HS-27A (cell line): ENCODE measurements around the gene EPHB1.

Experiments
- DNase-seq: peaks from one replicate; pipeline ENCODE4 v3.0.0-alpha.2; 2012; ENCODE audit warnings: low read depth, missing footprints

EPHB1 gene

DNA sequence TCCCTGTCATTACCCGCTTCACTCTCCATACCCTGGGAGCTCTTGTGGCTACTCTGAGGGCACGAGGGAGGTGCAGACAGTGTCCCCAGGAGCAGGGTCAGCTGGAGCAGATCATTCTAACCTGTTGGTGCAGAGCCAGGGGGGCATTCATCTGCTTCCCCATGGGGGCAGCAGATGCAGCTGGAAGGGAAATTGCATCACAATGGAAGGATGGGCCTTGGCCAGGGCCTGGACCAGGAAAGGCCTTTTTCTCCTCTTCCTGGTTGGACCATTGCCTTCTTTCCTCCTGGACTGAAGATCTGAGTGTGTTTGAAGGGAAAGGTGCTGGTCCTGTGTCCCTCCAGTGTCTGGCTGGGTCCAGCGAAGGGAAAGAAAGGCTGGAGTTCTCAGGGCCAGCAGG, 55.7 kb downstream of the EPHB1 start:
- DNase-seq: no peak

DNA sequence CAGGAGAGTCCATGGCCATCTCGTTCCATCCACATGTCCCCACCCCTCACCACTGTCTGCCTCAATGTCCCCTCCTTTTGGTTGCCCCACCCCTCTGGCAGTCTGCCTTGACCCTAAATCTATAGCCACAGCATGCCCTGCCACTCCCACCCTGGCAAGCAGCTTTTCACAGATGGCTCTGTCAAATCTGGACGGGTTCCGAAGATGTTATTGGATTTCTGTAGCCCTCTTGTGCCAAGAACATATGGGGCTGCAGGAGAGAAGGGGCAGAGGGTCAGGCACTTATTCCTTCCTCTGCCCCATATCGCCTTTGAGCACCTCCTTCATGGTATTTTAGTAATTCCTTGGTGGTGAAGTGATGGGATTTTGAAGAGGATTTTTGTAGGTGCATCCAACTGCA, 57.1 kb downstream of the EPHB1 start:
- DNase-seq: no peak

DNA sequence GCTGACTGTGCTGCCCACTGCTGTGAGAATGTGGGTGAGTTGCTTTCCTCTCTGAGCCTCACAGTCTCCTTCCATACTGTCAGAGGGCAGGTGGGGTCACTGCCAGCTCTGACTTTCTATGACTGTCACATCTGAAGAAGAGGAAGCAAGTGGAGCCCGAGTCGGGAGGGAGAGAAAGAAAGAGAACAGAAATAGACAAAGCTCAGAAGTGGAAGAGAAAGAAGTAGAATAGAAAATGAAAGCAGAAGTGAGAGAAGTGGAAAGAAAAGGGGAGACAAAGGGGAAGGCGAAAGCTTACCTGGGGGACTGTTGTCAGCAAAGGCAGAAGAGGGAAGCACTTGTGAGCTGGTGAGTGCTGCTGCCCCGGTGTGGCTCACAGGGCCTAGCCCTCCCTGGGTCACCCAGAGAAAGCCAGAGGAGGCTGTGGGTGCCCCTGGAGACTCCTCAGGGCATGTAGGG, 57.9 kb downstream of the EPHB1 start:
- DNase-seq: no peak

DNA sequence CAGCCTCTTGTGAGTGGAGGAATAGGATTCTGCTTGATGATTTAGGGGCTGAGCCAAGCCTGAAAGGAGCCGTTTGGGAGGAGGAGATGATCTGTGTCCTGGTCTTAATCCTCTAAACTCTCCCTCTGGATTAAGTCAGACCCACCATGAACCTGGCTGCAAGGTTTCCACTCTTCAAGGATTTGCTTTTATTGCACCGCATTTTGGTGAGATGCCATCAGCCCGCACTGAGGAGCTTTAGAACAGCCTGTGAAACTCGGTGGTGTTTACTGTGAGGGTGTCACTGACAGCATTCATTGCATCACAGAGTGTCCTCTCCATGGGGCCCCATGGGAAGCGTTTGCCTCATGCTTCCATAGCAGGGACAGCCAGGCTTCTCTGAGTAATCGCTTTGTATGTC, 59.2 kb downstream of the EPHB1 start:
- DNase-seq: no peak

DNA sequence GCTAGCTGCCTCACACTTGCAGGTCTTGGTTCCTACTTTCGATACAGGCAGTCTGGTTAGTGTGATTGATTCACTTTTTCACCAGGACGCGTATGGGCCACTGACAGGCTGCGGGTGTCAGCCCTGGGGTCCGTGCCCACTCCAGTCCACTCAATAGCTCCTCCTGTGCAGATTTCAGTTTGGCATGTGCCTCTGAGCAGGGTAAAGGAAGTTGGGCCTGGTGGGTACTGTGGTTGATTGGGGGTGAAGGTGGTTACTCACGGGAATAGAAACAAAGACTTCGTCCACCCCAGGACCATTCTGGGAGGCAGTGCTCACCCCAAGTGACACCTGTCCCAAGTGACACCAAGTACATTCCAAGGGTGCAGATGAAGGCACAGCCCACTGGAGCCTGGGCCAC, 62.3 kb downstream of the EPHB1 start:
- DNase-seq: no peak

DNA sequence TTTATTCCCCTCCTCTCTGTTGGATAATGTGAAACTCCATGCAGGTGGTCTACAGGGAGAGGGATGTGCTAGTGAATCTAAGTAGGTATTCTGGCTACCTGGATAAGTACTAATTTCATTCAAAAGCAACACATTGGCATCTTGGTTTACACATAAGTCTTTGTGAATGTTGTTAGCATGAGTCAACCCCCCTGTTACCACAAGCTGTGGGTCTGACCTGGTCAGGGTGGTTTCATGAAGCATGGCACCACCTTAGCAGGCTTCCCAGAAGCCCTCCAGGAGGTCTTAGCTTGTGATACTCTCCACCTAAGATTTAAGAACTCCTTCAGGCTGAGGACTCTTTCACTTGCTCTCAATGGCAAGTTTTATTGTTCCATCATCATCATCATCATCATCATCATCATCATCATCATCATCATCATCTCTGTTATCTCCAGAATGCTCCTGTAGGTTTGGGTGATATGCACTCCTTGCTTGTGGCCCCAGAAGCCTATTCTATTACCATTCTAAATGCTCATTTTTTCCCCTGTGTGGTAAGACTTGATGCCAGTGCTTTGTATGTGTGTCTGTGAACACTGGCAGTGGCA, 62.8 kb downstream of the EPHB1 start:
- no peak for DNase-seq

DNA sequence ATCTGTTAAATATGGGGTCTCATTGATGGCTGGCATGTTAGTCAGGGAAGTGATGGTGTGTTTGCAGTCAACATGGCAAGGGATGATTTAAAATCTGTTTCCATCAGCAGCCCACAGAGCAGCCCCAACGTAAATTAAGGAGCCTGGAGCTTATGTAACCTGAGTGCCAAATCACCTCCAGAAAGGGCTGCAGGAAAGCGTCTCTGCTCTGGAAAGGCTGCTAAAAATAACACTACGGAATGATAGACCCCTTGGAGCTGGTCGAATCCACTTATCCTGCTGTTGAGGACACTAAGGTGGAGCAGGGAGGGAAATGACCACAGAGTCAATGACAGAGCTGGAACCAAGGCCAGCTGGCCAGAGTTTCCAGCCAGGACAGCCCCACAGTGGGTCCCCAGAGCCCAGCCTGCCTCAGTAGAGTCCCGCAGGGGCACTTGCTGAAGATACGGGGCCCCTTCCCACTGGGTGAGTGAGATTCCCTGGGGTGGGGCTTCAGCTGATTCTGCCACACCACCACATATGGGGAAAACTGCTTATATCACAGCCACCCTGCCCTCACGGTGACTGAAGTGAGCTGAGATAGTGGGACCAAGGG, 63.5 kb downstream of the EPHB1 start:
- DNase-seq: no peak

DNA sequence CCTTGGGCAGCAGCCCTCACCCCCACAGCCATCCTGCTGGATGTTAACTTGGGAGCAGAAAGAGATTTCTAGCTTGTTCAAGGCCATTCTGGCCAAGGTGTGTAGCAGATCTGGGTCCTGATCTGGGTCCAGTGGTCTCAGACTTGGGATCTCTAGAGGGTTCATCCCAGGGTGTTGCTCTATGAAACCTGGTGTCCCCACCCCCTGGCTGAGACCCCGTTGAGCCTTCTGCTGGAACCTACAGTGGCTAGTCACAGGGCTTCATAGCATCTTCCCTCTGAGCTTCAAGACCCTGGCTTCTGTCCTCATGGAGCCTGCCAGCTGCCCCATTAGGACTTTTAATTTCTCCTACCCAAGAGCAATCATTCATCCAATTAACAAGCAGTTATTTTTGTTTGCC, 64.3 kb downstream of the EPHB1 start:
- no peak for DNase-seq

DNA sequence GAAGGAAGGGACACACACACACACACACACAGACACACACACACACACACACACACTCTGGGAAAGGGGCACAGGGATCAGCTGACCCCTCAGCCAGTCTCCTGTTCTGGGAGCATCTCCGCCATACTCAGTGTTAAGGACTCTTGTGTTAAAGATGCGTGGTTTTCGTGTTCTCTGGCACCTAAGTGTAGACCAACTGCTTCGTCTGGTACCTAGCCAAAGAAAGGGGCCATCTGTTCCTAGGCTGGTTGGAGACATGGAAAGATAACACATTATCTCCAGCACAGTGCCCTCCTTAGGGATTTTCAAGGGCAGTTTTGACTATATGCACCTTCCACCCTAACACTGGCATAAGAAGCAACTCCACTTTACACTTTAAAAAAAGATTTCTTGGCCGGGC, 65.1 kb downstream of the EPHB1 start:
- no peak for DNase-seq

DNA sequence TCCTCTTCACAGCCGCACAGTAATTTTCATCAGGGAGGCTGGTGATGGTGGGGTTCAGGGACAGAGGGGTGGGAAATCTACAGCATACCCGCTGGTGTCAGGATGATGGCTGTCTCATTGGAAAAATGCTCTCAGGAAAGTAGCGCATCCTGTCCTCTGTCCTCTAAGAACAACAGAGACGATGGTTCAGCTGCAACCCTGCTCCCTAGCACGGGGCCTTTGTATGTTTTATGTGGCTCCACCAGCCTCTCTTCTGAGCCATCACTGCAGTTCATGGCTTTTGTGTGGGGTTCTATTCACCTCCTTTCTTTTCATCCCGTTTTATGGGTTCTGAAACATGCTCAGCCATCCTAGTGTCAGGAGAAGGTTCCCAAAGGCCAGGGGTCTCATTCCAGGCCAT, 68.9 kb downstream of the EPHB1 start:
- DNase-seq: no peak

DNA sequence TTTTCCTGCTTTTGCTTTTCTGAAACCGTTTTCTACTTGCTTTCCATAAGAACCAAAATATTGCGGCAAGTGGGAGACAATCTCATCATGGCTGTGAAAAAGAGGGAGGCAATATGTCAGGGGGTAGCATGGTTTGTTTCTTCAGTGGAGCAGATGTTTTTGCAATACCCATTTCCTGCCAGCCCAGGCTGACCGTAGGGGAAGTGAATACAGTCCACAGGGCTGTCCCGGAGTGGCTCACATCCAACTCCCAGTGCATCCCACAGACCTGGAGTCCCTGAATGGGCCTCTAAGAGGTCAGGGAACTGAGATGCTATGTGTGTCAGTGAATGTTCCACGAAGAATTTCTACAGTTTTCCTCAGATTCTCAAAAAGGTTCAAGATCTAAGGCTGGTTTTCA, 69.6 kb downstream of the EPHB1 start:
- no peak for DNase-seq

DNA sequence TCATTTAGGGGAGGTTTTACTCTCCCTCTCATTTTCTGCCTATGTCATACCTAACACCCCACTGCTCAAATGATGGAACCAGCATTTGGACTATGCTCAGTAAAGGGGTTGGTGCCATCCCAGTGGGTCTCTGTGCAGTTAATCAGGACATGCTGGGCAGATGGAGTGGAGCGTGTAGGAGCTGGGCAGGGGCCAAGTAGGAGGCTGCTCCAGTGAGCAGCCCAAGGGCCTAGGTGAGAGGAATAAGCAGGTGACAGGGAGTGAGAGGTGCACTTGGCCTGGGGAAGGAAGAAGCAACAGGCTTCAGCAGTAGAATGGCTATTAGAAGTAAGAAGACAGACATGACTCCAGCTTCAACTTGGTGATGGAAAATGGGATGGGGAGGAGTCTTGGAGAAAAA, 72.2 kb downstream of the EPHB1 start:
- no peak for DNase-seq

DNA sequence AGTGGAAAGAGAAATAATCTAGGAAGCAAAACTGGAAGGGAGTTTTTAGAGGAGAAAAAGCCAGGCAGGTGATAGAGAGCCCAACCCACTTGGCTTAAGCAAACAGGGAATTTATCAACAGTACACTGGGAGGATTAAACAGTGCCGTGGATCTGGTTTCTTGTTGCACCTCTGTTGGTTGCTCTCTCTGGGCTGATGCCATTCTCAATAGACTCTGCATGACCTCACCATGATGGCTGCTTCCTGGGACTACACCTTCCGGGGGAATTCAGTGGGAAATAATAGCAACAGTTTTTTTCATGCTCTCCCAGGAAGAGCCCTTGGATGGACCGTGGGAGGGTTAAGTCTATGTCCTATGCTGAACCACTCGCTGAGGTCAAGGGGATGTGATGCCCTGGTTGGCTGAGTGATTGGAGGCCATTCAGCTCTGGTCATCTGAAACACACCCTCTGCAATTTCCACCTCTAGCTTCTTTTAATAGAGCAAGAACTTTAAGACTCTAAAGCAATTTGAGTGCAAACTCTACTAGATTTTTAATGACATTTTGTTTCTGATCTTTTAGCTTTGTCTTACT, 74.2 kb downstream of the EPHB1 start:
- no peak for DNase-seq

DNA sequence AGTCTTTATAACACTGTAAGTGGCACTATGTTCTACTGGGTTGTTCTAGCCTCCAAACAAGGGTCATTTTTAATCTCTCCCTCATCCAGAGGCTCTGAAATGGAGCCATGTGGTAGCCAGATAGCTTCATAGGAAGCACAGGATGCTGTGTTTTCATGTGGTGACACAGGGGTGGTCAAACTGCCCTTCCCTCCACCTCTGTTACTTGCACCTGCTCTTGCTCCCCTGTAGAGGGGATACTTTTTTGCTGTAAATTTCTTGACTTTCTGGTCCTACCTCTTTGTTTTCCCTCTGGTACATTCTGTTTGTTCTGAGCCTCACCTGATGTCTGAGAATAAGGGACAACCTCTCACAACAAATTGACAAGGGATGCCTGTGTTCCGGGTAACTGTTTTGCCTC, 76.8 kb downstream of the EPHB1 start:
- no peak for DNase-seq

DNA sequence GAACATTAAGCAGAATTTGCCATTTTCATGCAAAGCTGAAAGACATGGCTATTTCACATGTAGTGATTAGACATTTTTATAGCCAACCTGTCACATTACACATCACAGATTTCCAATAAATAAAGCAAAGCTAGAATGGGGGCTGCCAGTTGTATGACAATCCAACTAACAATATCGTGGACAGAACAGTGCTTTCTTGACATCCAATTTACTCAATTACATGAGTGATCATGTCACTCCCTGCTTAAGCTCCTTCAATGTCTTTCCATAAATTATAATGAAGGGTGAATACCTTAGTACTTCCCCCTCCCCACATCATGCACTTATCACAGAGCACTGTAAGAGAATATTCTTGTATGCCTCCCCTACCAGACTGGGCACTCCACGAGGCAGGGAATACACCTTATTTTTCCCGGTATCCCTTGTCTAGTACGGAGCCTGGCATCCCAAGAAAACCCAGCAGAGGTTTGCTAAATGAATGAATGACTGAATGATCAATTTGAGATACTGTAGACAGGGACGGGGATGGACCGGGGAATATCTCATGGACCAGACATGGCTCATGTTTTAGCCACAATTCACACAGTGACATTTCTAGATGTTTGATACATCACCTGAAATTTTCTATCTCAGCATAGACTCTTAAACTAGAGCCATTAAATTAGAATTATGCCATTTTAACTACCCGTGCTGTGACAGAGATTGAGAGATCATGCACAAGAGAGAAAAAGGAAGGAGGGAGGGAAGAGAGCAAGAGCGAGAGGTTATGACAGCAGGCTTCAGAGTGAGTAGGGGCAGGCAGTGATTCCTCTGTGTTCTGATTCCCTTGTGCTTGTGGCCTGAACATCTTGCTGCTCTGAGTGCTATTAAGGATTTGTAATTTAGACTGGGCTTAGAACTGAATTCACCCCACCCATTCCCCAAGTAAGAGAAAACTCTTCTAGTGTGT, 77.7 kb downstream of the EPHB1 start:
- DNase-seq: no peak

DNA sequence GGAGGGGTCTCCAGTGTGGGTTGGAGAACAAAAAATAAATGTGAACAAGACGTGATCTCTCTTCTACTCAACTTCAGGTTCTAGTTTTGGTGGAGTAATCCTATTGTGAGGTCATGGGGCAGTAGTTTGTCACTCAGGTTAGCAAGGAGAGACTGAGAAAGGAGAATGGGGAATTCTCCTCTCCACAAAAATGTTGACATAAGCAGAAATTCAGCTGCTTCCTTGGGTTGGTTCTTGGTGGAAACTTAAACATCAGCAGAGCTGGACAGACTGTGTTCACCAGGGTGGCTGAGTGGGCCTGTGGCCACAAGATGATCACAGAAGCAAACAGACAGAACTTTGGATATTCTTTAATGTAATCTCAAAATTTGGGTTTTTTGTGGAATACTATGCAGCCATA, 78.7 kb downstream of the EPHB1 start:
- DNase-seq: no peak

DNA sequence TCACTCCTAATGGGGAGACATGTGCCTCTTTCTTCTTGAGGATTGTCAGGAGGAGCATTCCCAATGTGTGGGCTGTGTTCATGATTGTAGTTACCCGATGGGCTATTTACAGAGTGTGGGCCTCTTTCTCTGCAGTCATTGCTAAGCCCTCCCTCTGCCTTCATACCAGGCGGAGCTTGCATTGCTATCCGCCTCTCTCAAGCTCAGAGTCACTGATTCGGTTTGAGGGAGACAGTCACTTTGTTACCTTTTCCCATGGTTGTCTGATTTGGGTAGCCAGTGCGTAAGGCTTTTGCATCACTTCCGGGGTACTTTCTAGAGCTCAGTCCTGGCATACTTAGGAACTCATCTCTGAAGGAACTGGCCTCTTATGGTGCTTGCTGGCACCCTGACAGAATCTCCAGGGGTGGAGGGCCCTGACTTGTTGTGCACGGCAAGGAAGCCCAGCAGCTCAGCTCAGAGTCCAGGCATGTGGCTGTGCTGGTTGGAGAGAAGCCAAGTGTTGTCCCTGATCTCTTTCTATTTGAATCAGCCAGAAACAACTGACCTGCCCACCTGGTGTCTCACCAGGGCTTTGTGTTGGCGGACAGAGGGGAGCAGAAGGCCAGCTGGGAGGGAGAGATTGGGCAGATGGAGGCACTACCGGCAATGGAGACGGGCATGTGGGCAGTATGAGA, 79.8 kb downstream of the EPHB1 start:
- DNase-seq: no peak

DNA sequence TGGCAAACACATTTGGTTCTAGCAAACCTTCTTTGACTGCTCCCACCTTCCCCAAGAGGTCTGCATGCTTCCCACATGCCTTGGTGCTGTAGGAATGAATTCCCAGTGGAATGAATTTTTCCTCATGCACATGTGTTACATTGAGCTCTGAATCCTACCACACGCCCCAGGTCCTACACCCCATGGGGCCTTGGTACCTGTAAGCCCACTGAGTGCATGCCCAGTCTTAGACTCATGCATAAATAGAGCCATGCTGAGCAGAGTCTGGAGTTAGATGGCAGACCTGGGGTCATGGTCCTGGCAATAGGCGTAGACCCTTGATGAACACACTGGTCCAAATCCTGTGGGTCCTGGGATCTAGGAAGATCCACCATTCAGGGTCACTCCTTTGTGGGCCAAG, 81.8 kb downstream of the EPHB1 start:
- DNase-seq: no peak

DNA sequence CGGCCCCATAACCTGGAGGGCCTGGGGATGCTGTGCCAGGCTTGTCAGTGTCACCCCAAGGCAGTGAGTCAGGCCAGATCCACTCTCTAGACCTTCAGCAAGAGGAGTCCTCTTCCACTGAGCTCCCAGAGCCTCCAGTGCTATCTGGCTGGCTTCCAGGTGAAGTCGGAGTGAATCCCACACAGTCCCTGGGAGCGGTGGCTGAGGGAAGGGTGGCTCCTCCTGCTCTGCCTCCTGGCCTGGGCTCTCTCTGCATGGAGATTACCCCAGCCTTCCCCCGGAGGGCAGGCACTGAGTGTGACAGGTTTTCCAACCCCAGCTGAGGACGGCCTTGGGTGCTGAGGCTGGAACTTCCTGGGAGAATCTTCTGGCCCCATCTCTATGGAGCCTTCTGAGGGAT, 82.7 kb downstream of the EPHB1 start:
- DNase-seq: no peak

DNA sequence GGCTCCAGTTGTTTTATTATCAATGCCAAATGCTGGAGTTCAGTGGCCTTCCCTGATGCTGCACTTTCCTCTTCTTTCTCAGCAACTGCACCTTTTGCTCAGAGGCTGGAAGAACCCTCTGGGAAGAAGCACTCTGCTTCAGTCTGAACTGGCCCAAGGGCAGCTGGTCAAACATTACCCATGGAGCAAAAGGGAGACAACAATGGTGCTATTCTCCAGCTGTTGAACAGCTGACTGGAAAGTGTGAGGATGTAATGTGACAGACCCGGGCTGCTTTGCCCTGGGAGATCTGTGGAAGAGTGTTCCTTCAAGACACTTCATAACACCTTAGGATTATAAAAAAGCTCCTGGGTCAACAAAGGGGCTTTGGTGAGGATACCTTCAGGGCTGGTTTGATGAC, 84.9 kb downstream of the EPHB1 start:
- DNase-seq: no peak

DNA sequence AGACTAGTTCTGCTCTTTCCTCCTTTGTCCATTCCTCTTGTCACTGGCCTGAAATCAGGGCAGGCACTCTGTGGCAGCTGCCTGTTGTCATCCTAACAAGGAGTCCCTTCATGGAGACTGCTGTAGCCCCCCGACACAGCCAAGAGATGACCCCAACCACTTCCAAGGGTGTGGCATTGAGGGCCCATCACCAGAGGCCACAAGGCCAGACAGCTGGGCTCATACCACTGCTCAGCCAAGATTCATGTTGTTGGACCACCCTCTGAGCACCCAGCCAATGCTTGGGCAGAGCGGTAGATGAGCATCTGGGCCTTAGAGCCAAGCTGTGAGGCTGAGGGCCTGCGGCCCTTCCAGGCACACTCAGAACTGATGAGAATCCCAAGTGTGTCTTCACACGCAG, 85.4 kb downstream of the EPHB1 start:
- DNase-seq: no peak

DNA sequence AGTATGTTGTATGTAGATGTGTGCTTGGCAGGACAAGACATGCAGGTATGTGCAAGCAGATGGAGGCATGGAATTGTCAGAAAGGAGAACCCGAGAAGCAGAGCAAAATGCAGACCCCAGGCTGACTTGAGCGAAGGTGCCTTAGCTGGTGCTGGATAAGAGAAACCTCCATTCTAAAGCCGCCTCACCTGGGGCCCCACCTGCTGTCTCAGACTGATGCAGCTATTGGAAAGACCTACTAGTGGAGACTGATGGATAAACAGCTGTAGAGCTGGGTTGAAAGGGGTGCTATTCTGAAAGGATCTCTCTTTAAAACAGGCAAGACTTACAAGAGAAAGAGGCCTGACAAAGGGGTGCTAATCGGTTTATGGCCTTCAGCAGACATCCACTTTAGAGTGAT, 86.2 kb downstream of the EPHB1 start:
- DNase-seq: no peak
